Transverse colon (tissue), 4 donors: ENCODE measurements around the gene INSL3.
"Not testable (repeated sequence)": the region's sequence is repeated elsewhere in the genome, so short reads cannot be mapped to it uniquely, and the experiment has no call there.

Experiments
- EP300 ChIP-seq: sonication (generic); formaldehyde crosslinking; IDR thresholded peaks from one replicate; pipeline ENCODE4 v1.6.1; 2017; ENCODE audit warnings: antibody characterized with exemption, low read depth
- POLR2A ChIP-seq: fragments of 450-650 bp; IDR thresholded peaks from one replicate; pipeline ENCODE4 v1.6.1; 2016; ENCODE audit warnings: antibody characterized with exemption, mild to moderate bottlenecking, moderate library complexity
- POLR2AphosphoS5 ChIP-seq, 3 donors: sonication (generic); formaldehyde crosslinking; IDR thresholded peaks; one replicate each; pipeline ENCODE4 v1.6.1; 2016; ENCODE audit warnings: antibody characterized with exemption in 3 of 3
- TF ChIP-seq, protein P1 (sequence below), 5 experiments: fragments of 200-600 bp in 3 of 5; fragments of 450-650 bp in 2 of 5; sonication (generic) in 3 of 5; IDR thresholded peaks; 1 replicate in 2 of 5; 2 replicates in 3 of 5; pipeline ENCODE4 v1.5.1; 2016 to 2017; ENCODE audit warnings: antibody characterized with exemption in 5 of 5, inconsistent platforms in 3 of 5, mild to moderate bottlenecking in 2 of 5, moderate library complexity in 1 of 5

DNA sequence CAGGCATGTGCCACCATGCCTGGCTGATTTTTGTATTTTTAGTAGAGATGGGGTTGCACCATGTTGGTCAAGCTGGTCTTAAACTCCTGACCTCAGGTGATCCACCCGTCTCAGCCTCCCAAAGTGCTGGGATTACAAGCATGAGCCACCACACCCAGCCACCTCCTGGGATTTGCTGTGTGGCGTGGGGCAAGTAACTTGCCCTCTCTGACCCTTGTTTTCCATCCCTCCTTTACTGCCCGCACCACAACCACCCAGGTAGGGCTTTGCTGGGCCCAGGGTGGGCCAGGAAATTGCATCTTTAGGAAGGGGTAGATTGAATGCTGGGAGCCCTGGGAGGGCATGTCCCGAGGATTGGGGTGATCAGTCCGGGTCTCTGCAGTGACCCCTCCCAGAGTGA lies 37.6 kb downstream of the INSL3 start:
- TF ChIP-seq, protein P1, sequence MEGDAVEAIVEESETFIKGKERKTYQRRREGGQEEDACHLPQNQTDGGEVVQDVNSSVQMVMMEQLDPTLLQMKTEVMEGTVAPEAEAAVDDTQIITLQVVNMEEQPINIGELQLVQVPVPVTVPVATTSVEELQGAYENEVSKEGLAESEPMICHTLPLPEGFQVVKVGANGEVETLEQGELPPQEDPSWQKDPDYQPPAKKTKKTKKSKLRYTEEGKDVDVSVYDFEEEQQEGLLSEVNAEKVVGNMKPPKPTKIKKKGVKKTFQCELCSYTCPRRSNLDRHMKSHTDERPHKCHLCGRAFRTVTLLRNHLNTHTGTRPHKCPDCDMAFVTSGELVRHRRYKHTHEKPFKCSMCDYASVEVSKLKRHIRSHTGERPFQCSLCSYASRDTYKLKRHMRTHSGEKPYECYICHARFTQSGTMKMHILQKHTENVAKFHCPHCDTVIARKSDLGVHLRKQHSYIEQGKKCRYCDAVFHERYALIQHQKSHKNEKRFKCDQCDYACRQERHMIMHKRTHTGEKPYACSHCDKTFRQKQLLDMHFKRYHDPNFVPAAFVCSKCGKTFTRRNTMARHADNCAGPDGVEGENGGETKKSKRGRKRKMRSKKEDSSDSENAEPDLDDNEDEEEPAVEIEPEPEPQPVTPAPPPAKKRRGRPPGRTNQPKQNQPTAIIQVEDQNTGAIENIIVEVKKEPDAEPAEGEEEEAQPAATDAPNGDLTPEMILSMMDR (IDR thresholded peaks at IDR 0.05): not testable (repeated sequence)
- TF ChIP-seq POLR2A; POLR2AphosphoS5 (IDR thresholded peaks at IDR 0.05); EP300: not testable (repeated sequence)
